K562 (cell line): ENCODE measurements around the gene KIF25. TPM values are rescaled to one million over a fixed set of nuclear protein-coding genes. Genes with fewer than 3 reads are reported as not detected.

Source experiments
- ATAC-seq: fragments of 200-7000 bp; cut with Tn5 transposase; 3 replicates; pipeline ENCODE4 v1.9.1; 2020; ENCODE audit warnings: moderate library complexity
- BruUV-seq: library from RNA; stranded (reverse); fragments of 400-500 nt; replicated peaks from 2 replicates; lab custom pipeline; 2021; lab: Mats Ljungman, UMichigan
- CTCF ChIA-PET: fragments of 300-600 bp; formaldehyde crosslinking; extraction: SDS; loops from one replicate; lab custom pipeline; 2021; ENCODE audit warnings: low intra/inter-chr PET ratio; lab: Yijun Ruan, JAX
- POLR2A ChIA-PET: fragments of 300-600, 350-650 bp; sonication (Branson Sonifier 250); formaldehyde crosslinking; extraction: SDS; loops from one replicate; lab custom pipeline; 2021; ENCODE audit warnings: antibody characterized with exemption, inconsistent platforms; lab: Yijun Ruan, JAX
- DNase-seq, 4 experiments: peaks; one replicate each; pipeline versions ENCODE4 v3.0.0 to v3.0.0-alpha.2; 2011 to 2018; ENCODE audit warnings: low spot score in 3 of 4, mixed read lengths in 3 of 4; ENCODE audit errors: extremely low read depth in 1 of 4
- FAIRE-seq: peaks from 2 replicates; lab custom pipeline; 2011; peaks lifted over from hg19 to GRCh38; lab: Jason Lieb, UNC
- H2AFZ ChIP-seq: 2 replicates; pipeline ENCODE4 v1.6.0; 2011; ENCODE audit warnings: low read depth, low read length, control low read depth, inconsistent platforms
- H3K27ac ChIP-seq: fragments of 200-600 bp; 3 replicates; pipeline ENCODE4 v1.8.0; 2011; ENCODE audit warnings: low read depth, mild to moderate bottlenecking, control low read depth, inconsistent platforms, low read length, moderate library complexity, mixed read lengths; ENCODE audit errors: extremely low read depth
- H3K27me3 ChIP-seq, 2 experiments: fragments of 300-600 bp in 1 of 2; 2 replicates in 1 of 2; 3 replicates in 1 of 2; pipeline versions ENCODE4 v1.6.0 to v1.8.0; 2011; ENCODE audit warnings: inconsistent platforms in 2 of 2, low read length in 2 of 2, mild to moderate bottlenecking in 1 of 2, mixed read lengths in 1 of 2, moderate library complexity in 1 of 2; ENCODE audit not compliant: control insufficient read depth in 2 of 2, insufficient read depth in 2 of 2
- H3K36me3 ChIP-seq: fragments of 300-600 bp; 3 replicates; pipeline ENCODE4 v1.8.0; 2011; ENCODE audit warnings: mild to moderate bottlenecking, low read length, inconsistent platforms; ENCODE audit not compliant: control insufficient read depth, insufficient read depth
- H3K4me1 ChIP-seq, 2 experiments: fragments of 200-600 bp in 1 of 2; replicated peaks in 1 of 2; 2 replicates in 1 of 2; 3 replicates in 1 of 2; pipeline versions ENCODE4 v1.5.1 to v1.8.0; 2011; ENCODE audit warnings: inconsistent platforms in 2 of 2, low read length in 2 of 2, mild to moderate bottlenecking in 1 of 2, mixed read lengths in 1 of 2, moderate library complexity in 1 of 2; ENCODE audit not compliant: control insufficient read depth in 2 of 2, insufficient read depth in 2 of 2
- H3K4me2 ChIP-seq: 2 replicates; pipeline ENCODE4 v1.6.1; 2011; ENCODE audit warnings: low read length, control low read depth, inconsistent platforms, mixed read lengths; ENCODE audit not compliant: insufficient read depth
- H3K4me3 ChIP-seq: fragments of 200-600 bp; sonication (generic), shearing (Covaris generic); 2 replicates; pipeline ENCODE4 v1.5.1; 2016; ENCODE audit warnings: control low read depth, inconsistent platforms
- H3K79me2 ChIP-seq: fragments of 200-600 bp; 3 replicates; pipeline ENCODE4 v1.8.0; 2011; ENCODE audit warnings: low read length, inconsistent platforms; ENCODE audit not compliant: control insufficient read depth, insufficient read depth
- H3K9ac ChIP-seq, 2 experiments: 2 replicates each; pipeline versions ENCODE4 v1.6.0 to v1.6.1; 2011; ENCODE audit warnings: low read depth in 2 of 2, low read length in 2 of 2, control low read depth in 1 of 2, inconsistent platforms in 1 of 2, mild to moderate bottlenecking in 1 of 2, mixed read lengths in 1 of 2; ENCODE audit not compliant: insufficient read depth in 1 of 2
- H3K9me1 ChIP-seq: one replicate; pipeline ENCODE4 v1.6.0; 2011; ENCODE audit warnings: inconsistent platforms, mild to moderate bottlenecking, low read length, moderate library complexity; ENCODE audit not compliant: control insufficient read depth, insufficient read depth
- H3K9me3 ChIP-seq: replicated peaks from 2 replicates; pipeline ENCODE4 v1.5.1; 2011; ENCODE audit warnings: low read depth, low read length, inconsistent platforms; ENCODE audit not compliant: control insufficient read depth, insufficient read depth
- H4K20me1 ChIP-seq: replicated peaks from 2 replicates; pipeline ENCODE4 v1.6.1; 2011; ENCODE audit warnings: low read length, inconsistent platforms, mixed read lengths; ENCODE audit not compliant: control insufficient read depth, insufficient read depth
- ESRRA ChIP-seq: fragments of 450-650 bp; IDR thresholded peaks from 2 replicates; pipeline ENCODE4 v1.6.1; 2014; ENCODE audit warnings: low read depth, mild to moderate bottlenecking, moderate library complexity, borderline replicate concordance
- FOSL1 ChIP-seq: fragments of 200-800 bp; sonication (Bioruptor generic); conservative IDR thresholded peaks from 2 replicates; pipeline ENCODE4 v1.6.1; 2016; ENCODE audit warnings: missing genetic modification characterization, missing compliant biosample characterization
- MEIS2 ChIP-seq: fragments of 450-650 bp; IDR thresholded peaks from 2 replicates; pipeline ENCODE4 v1.6.1; 2014; ENCODE audit warnings: mild to moderate bottlenecking; ENCODE audit not compliant: partially characterized antibody
- RCOR1 ChIP-seq, 2 experiments: IDR thresholded peaks; 2 replicates each; pipeline ENCODE4 v1.6.1; 2012; ENCODE audit warnings: low read depth in 2 of 2, low read length in 2 of 2, borderline replicate concordance in 1 of 2, improper control_type of control experiment in 1 of 2
- SMARCC2 ChIP-seq: fragments of 450-650 bp; IDR thresholded peaks from 2 replicates; pipeline ENCODE4 v1.6.1; 2017; ENCODE audit warnings: antibody characterized with exemption, moderate library complexity, mild to moderate bottlenecking, low read depth
- ZFP30 ChIP-seq: fragments of 250-450 bp; sonication (Bioruptor Pico); IDR thresholded peaks from 2 replicates; pipeline ENCODE4 v1.8.0; 2022; ENCODE audit warnings: moderate library complexity, mild to moderate bottlenecking, inconsistent platforms, borderline replicate concordance
- ZNF140 ChIP-seq: fragments of 250-450 bp; sonication (Bioruptor Pico); IDR thresholded peaks from 2 replicates; pipeline ENCODE4 v1.8.0; 2021; ENCODE audit warnings: moderate library complexity, mild to moderate bottlenecking, inconsistent platforms
- ZNF695 ChIP-seq: fragments of 450-650 bp; formaldehyde crosslinking; IDR thresholded peaks from 2 replicates; pipeline ENCODE4 v1.4.0; 2020; ENCODE audit warnings: mild to moderate bottlenecking, moderate library complexity
- WGBS: fragments of 100-300 bp; shearing (Covaris generic); methylation state at CpG from one replicate; pipeline ENCODE4 v1.1.6; 2016; ENCODE audit warnings: low coverage, mixed read lengths; ENCODE audit not compliant: insufficient coverage; ENCODE audit errors: missing lambda C conversion rate; 5-methylcytosine and 5-hydroxymethylcytosine counted together
- in situ Hi-C: fragments of 300-500 bp; cut with MboI; formaldehyde crosslinking; loops from 4 replicates; pipeline ENCODE4 v1.15.0; 2018; ENCODE audit warnings: inconsistent platforms, mixed read lengths
- intact Hi-C: fragments of 100-400 bp; cut with micrococcal nuclease; formaldehyde crosslinking; loops from 2 replicates; pipeline ENCODE4 v1.14.2; 2022
- polyA plus RNA-seq, 8 experiments: library from polyadenylated mRNA; depleted of rRNA in 4 of 8; stranded (reverse) in 5 of 8; unstranded in 3 of 8; fragments of >200 nt; fragmentation: Nextera tagmentation in 2 of 8; fragmentation: Illumina TruSeq in 1 of 8; extraction: Ambion mirVana in 2 of 8; extraction: Trizol in 1 of 8; gene quantifications; 2 replicates each; pipeline versions ENCODE4 v1.2.1 to v1.2.3, GENCODE V29; 2011 to 2014; ENCODE audit warnings: inconsistent platforms in 1 of 8, missing spikeins in 1 of 8
- total RNA-seq, 7 experiments: library from RNA; depleted of rRNA in 6 of 7; stranded (reverse); fragments of >200 nt in 6 of 7; fragmentation: Illumina TruSeq in 2 of 7; extraction: Trizol in 2 of 7; gene quantifications; 2 replicates each; pipeline versions ENCODE4 v1.2.1 to v1.2.3, GENCODE V29; 2011 to 2021; ENCODE audit warnings: low replicate concordance in 1 of 7

KIF25 gene
- total and polyA plus RNA-seq, 9 of the 15 experiments (the other 6 are each of a cell fraction or from before 2014, with no cell fraction given): 0.04 to 0.49 (median 0.23) TPM; not detected in 5

DNA sequence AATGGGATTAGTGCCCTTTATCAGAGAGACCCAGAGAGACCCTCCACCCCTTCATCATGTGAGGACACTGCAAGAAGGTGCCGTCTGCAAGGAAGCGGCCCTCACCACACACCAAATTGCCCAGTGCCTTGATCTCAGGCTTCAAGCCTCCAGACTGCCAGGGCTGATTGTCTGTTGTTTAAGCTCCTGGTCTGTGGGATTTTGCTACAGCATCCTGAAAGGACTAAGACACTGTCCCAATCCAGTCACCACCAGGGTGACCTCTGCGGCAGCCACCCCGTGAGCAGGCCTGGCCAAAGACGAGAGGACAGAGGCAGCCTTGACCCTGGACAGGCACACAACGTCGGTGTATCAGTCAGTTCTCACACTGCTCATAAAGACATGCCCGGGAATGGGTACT lies 95.1 kb downstream of the KIF25 start (continued):
- TF ChIP-seq ZFP30 (no peak), ZNF695 (CRISPR knock-in tag) (no peak), SMARCC2 (no peak)

DNA sequence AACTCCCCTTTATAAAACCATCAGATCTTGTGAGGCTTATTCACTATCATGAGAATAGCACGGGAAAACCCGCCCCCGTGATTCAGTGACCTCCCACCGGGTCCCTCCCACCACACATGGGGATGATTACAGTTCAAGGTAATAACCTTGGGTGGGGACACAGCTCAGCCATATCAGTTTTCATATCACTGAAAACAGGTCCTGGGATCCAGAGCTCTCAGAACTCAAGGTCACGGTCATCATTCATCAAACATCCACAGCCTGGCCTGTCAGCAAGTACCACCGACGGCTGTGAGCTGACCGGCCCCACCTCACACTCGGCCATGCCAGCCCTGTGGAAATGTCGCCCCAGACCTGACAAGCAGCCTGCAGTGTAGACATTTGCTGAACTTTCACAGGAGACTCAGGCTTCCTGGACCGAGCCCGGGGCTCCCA lies 95.6 kb downstream of the KIF25 start:
- H3K9me1 ChIP-seq: no peaks in the 10 kb centered on the region
- no peak for FAIRE-seq

More for the DNA sequence above, 95.6 kb downstream of the KIF25 start:
- H2AFZ ChIP-seq: no peak overlapping the region
- peaks cover 0 to 16% of the 10 kb centered on the region in 2 experiments; a peak in 2 of 5 replicates for H3K4me1 ChIP-seq
- intact Hi-C loops: no loop called here
- CTCF ChIA-PET: no interaction called here
- no peak overlapping the region for H3K4me3 ChIP-seq
- ATAC-seq (no peak), DNase-seq (peak in 1 of 4 experiments; percentile 34)
- WGBS: 0% methylated on average over 11 of the region's 12 CpGs
- TF ChIP-seq ZNF140 (CRISPR knock-in tag) (no peak), FOSL1 (tag) (peak; percentile 41; the same call in 1 of the 2 replicates), ESRRA (peak; percentile 89), MEIS2 (peak; percentile 37), RCOR1 (IDR thresholded peaks at IDR 0.05; ENCODE audit: borderline replicate concordance in 1 of 2, low read depth in 2 of 2, low read length in 2 of 2) (peak in 1 of 2 experiments; percentile 16; a peak in 1 of 4 replicates)
- no peaks in the 10 kb centered on the region for H3K79me2 ChIP-seq
- H3K27me3 ChIP-seq: peaks cover 74 to 95% of the 10 kb centered on the region in 2 experiments
- no peak overlapping the region for H3K4me2 ChIP-seq
- no peaks in the 10 kb centered on the region for H3K9me3 ChIP-seq
- H3K9ac ChIP-seq: no peak overlapping the region
- POLR2A ChIA-PET: interaction anchor here (0.6 to 0.8 kb wide), 2 partner anchors 61 to 424 kb away, joined by 3 read pairs; no protein-coding TSS in a partner anchor
- no TSS peak for BruUV-seq
- no peaks in the 10 kb centered on the region for H3K36me3 ChIP-seq
- in situ Hi-C loops: no loop called here
- H4K20me1 ChIP-seq: peaks cover 30% of the 10 kb centered on the region
- H3K27ac ChIP-seq: no peak overlapping the region
